ENCODE data around the gene FNIP2. TPM values are rescaled to one million over a fixed set of nuclear protein-coding genes. Genes with fewer than 3 reads are reported as not detected.

Gene FNIP2
- total RNA-seq, 1 donor from 2014 or later = 21.4 TPM

DNA sequence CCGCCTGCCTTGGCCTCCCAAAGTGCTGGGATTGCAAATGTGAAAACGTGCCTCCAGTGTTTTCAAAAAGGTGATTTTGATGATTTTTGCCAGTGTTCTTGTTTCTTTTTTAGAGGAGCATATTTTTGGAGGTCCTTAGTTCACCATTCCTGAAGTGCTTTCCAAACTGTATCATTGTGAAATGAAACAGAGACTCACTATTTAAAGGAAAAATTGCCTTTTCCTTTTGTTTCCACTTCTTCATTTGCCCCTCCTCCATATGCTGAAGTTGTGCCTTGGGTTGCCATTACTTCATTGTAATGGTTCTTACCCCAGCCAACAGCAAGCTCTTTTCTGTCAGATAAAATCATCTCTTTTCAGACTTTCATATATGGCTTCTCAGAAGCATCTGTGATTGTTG is 164.4 kb downstream of the FNIP2 start:
- Histone ChIP-seq H3K4me3 (ENCODE audit: low read length in 3 of 3) (no peak overlapping the region), H3K9ac (ENCODE audit: low read depth in 1 of 3, low read length in 3 of 3) (no peak overlapping the region), H3K27me3 (ENCODE audit: control insufficient read depth in 3 of 3, insufficient read depth in 3 of 3, low read length in 3 of 3) (no peaks in the 10 kb centered on the region), H3K36me3 (ENCODE audit: control insufficient read depth in 3 of 3, insufficient read depth in 3 of 3, low read length in 3 of 3) (no peaks in the 10 kb centered on the region), H3K9me3 (ENCODE audit: control insufficient read depth in 3 of 3, low read length in 3 of 3) (no peaks in the 10 kb centered on the region), H3K4me1 (ENCODE audit: control insufficient read depth in 3 of 3, insufficient read depth in 3 of 3, low read length in 3 of 3) (no peaks in the 10 kb centered on the region), H3K27ac (ENCODE audit: low read depth, low read length) (no peak overlapping the region)

- no peaks in the 10 kb centered on the region for H3K27me3 ChIP-seq (ENCODE audit: control insufficient read depth in 3 of 3, insufficient read depth in 3 of 3, low read length in 3 of 3)
- no peak overlapping the region for H3K9ac ChIP-seq (ENCODE audit: low read depth in 1 of 3, low read length in 3 of 3)
- no peaks in the 10 kb centered on the region for H3K4me1 ChIP-seq (ENCODE audit: control insufficient read depth in 3 of 3, insufficient read depth in 3 of 3, low read length in 3 of 3)
- H3K36me3 ChIP-seq (ENCODE audit: control insufficient read depth in 3 of 3, insufficient read depth in 3 of 3, low read length in 3 of 3) = no peaks in the 10 kb centered on the region
- no peaks in the 10 kb centered on the region for H3K9me3 ChIP-seq (ENCODE audit: control insufficient read depth in 3 of 3, low read length in 3 of 3)
- no peak overlapping the region for H3K4me3 ChIP-seq (ENCODE audit: low read length in 3 of 3)
- no peak overlapping the region for H3K27ac ChIP-seq (ENCODE audit: low read depth, low read length)
These were observed 166.3 kb downstream of the FNIP2 start for GRCh38 chr4:158934996-158935669.

- Histone ChIP-seq H3K9ac (ENCODE audit: low read depth in 1 of 3, low read length in 3 of 3) (no peak overlapping the region), H3K36me3 (ENCODE audit: control insufficient read depth in 3 of 3, insufficient read depth in 3 of 3, low read length in 3 of 3) (no peaks in the 10 kb centered on the region), H3K4me1 (ENCODE audit: control insufficient read depth in 3 of 3, insufficient read depth in 3 of 3, low read length in 3 of 3) (no peaks in the 10 kb centered on the region), H3K27me3 (ENCODE audit: control insufficient read depth in 3 of 3, insufficient read depth in 3 of 3, low read length in 3 of 3) (no peaks in the 10 kb centered on the region), H3K4me3 (ENCODE audit: low read length in 3 of 3) (no peak overlapping the region), H3K9me3 (ENCODE audit: control insufficient read depth in 3 of 3, low read length in 3 of 3) (no peaks in the 10 kb centered on the region), H3K27ac (ENCODE audit: low read depth, low read length) (no peak overlapping the region)
These were observed 167.4 kb downstream of the FNIP2 start for GRCh38 chr4:158936238-158936637.

DNA sequence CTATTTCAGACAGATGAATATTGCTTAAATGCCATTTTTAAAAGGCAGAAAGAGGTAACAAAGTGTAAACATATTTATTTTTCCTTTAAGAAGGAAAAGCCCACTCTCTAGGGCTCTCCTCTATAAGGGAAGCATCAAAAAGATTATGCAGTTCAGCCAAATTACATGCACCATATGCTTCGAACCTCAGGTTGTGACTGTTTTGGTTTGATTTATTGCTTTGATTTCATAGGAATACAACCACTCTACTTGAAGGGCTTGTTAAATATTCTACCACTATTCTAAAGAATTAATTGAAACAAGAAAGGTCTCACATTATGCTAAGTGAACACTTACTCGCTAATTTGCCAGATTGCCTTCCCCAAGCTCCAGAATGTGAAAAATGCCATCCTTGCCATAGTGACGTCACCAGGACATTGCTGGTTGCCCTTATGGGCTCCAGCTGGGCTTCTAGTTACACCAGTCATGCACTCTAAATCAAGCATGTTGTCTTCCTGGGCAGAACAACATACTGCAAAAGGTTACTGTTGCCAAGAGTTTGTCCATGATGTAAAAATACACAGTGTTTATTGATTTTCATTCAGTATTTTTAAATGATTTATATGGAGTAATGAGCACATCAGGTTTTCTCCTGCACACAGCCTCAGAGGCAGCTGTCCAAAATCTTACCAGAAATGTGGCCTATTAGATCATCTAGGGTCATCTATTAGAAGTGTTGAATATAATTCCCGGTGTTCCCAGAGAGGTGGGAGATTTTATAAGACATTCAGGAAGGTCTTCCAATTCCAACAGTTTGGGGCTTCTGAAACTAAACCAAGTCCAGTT is 169.6 kb downstream of the FNIP2 start:
- Histone ChIP-seq H3K9me3 (ENCODE audit: control insufficient read depth in 3 of 3, low read length in 3 of 3) (no peaks in the 10 kb centered on the region), H3K27me3 (ENCODE audit: control insufficient read depth in 3 of 3, insufficient read depth in 3 of 3, low read length in 3 of 3) (no peaks in the 10 kb centered on the region), H3K9ac (ENCODE audit: low read depth in 1 of 3, low read length in 3 of 3) (no peak overlapping the region), H3K4me1 (ENCODE audit: control insufficient read depth in 3 of 3, insufficient read depth in 3 of 3, low read length in 3 of 3) (no peaks in the 10 kb centered on the region), H3K36me3 (ENCODE audit: control insufficient read depth in 3 of 3, insufficient read depth in 3 of 3, low read length in 3 of 3) (no peaks in the 10 kb centered on the region), H3K27ac (ENCODE audit: low read depth, low read length) (no peak overlapping the region), H3K4me3 (ENCODE audit: low read length in 3 of 3) (no peak overlapping the region)

DNA sequence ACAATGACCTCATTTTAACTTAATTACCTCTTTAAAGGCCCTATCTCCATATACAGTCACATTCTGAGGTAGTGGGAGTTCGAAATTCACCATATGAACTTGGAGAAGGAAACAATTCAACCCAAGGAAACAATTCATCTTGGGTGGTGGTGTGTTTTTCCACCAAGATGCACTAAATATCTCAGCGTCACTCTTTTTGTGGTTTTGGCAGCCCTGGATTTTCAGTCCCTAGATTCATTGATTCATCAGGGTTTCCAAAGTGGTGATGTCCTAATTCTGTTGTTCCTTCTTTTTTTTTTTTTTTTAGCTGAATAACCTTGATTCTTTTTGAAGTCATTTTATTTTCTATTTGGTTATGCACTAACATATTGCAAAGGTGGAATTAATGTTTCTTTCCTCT is 171.4 kb downstream of the FNIP2 start:
- H3K9me3 ChIP-seq (ENCODE audit: control insufficient read depth in 3 of 3, low read length in 3 of 3) = no peaks in the 10 kb centered on the region

GRCh38 chr4:158941321-158941720 is 172.5 kb downstream of the FNIP2 start:
- Histone ChIP-seq H3K27me3 (ENCODE audit: control insufficient read depth in 3 of 3, insufficient read depth in 3 of 3, low read length in 3 of 3) (no peaks in the 10 kb centered on the region), H3K9ac (ENCODE audit: low read depth in 1 of 3, low read length in 3 of 3) (no peak overlapping the region), H3K27ac (ENCODE audit: low read depth, low read length) (no peak overlapping the region), H3K9me3 (ENCODE audit: control insufficient read depth in 3 of 3, low read length in 3 of 3) (no peaks in the 10 kb centered on the region), H3K36me3 (ENCODE audit: control insufficient read depth in 3 of 3, insufficient read depth in 3 of 3, low read length in 3 of 3) (no peaks in the 10 kb centered on the region), H3K4me3 (ENCODE audit: low read length in 3 of 3) (no peak overlapping the region), H3K4me1 (ENCODE audit: control insufficient read depth in 3 of 3, insufficient read depth in 3 of 3, low read length in 3 of 3) (no peaks in the 10 kb centered on the region)

More for the DNA sequence above, 171.4 kb downstream of the FNIP2 start:
- Histone ChIP-seq H3K27me3 (ENCODE audit: control insufficient read depth in 3 of 3, insufficient read depth in 3 of 3, low read length in 3 of 3) (no peaks in the 10 kb centered on the region), H3K27ac (ENCODE audit: low read depth, low read length) (no peak overlapping the region), H3K4me3 (ENCODE audit: low read length in 3 of 3) (no peak overlapping the region), H3K36me3 (ENCODE audit: control insufficient read depth in 3 of 3, insufficient read depth in 3 of 3, low read length in 3 of 3) (no peaks in the 10 kb centered on the region), H3K4me1 (ENCODE audit: control insufficient read depth in 3 of 3, insufficient read depth in 3 of 3, low read length in 3 of 3) (no peaks in the 10 kb centered on the region), H3K9ac (ENCODE audit: low read depth in 1 of 3, low read length in 3 of 3) (no peak overlapping the region)

DNA sequence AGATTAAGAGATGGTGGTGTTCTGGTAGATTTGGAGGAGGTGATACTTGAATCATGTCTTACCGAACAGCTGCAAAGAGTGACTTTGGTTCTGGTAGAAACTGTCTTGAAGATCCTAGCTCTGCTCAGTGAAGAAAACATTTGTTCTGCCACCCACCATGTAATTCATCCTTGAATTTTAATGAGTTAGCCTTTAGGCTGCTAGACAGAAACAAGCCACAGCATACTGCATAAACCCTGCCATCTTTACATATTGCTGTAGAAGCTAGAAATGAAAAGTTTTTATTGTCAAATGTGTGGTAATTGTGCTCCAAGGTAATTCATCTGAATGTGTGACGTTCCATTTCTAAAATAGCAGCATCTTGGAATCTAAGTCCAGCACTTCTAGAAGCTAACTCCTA is 173.1 kb downstream of the FNIP2 start:
- H3K4me3 ChIP-seq (ENCODE audit: low read length in 3 of 3) = no peak overlapping the region
- H3K9me3 ChIP-seq (ENCODE audit: control insufficient read depth in 3 of 3, low read length in 3 of 3) = no peaks in the 10 kb centered on the region
- no peak overlapping the region for H3K9ac ChIP-seq (ENCODE audit: low read depth in 1 of 3, low read length in 3 of 3)
- H3K27me3 ChIP-seq (ENCODE audit: control insufficient read depth in 3 of 3, insufficient read depth in 3 of 3, low read length in 3 of 3) = no peaks in the 10 kb centered on the region
- H3K4me1 ChIP-seq (ENCODE audit: control insufficient read depth in 3 of 3, insufficient read depth in 3 of 3, low read length in 3 of 3) = no peaks in the 10 kb centered on the region
- no peak overlapping the region for H3K27ac ChIP-seq (ENCODE audit: low read depth, low read length)
- no peaks in the 10 kb centered on the region for H3K36me3 ChIP-seq (ENCODE audit: control insufficient read depth in 3 of 3, insufficient read depth in 3 of 3, low read length in 3 of 3)

GRCh38 chr4:158945529-158946108 is 176.8 kb downstream of the FNIP2 start:
- Histone ChIP-seq H3K4me3 (ENCODE audit: low read length in 3 of 3) (no peak overlapping the region), H3K27me3 (ENCODE audit: control insufficient read depth in 3 of 3, insufficient read depth in 3 of 3, low read length in 3 of 3) (no peaks in the 10 kb centered on the region), H3K36me3 (ENCODE audit: control insufficient read depth in 3 of 3, insufficient read depth in 3 of 3, low read length in 3 of 3) (no peaks in the 10 kb centered on the region), H3K27ac (ENCODE audit: low read depth, low read length) (no peak overlapping the region), H3K4me1 (ENCODE audit: control insufficient read depth in 3 of 3, insufficient read depth in 3 of 3, low read length in 3 of 3) (no peaks in the 10 kb centered on the region), H3K9me3 (ENCODE audit: control insufficient read depth in 3 of 3, low read length in 3 of 3) (no peaks in the 10 kb centered on the region), H3K9ac (ENCODE audit: low read depth in 1 of 3, low read length in 3 of 3) (no peak overlapping the region)

DNA sequence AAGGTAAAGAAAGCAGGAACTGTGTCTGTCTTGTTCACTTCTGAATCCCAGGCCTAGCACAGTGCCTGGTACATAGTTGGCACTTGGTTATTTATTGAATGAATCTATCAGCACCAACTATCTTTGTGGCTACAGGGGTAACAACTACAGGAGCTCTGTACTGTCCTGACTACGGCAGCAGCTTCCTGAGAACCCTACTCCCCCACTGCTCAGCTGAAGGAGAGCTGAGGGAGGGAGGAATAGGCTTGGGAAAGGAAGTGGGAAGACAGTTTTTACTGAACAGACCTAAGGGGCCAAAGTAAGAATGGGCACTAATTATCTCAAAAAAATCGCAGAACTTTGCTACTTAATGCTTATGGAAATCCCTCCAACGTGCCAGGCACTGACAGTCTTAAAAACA is 178.0 kb downstream of the FNIP2 start:
- Histone ChIP-seq H3K27ac (ENCODE audit: low read depth, low read length) (no peak overlapping the region), H3K4me1 (ENCODE audit: control insufficient read depth in 3 of 3, insufficient read depth in 3 of 3, low read length in 3 of 3) (no peaks in the 10 kb centered on the region), H3K36me3 (ENCODE audit: control insufficient read depth in 3 of 3, insufficient read depth in 3 of 3, low read length in 3 of 3) (no peaks in the 10 kb centered on the region), H3K4me3 (ENCODE audit: low read length in 3 of 3) (no peak overlapping the region), H3K9ac (ENCODE audit: low read depth in 1 of 3, low read length in 3 of 3) (no peak overlapping the region), H3K9me3 (ENCODE audit: control insufficient read depth in 3 of 3, low read length in 3 of 3) (no peaks in the 10 kb centered on the region), H3K27me3 (ENCODE audit: control insufficient read depth in 3 of 3, insufficient read depth in 3 of 3, low read length in 3 of 3) (no peaks in the 10 kb centered on the region)

GRCh38 chr4:158948071-158948470 is 179.2 kb downstream of the FNIP2 start:
- no peak overlapping the region for H3K27ac ChIP-seq (ENCODE audit: low read depth, low read length)
- H3K4me3 ChIP-seq (ENCODE audit: low read length in 3 of 3) = no peak overlapping the region
- no peaks in the 10 kb centered on the region for H3K4me1 ChIP-seq (ENCODE audit: control insufficient read depth in 3 of 3, insufficient read depth in 3 of 3, low read length in 3 of 3)
- H3K9me3 ChIP-seq (ENCODE audit: control insufficient read depth in 3 of 3, low read length in 3 of 3) = peaks cover 0 to 4% (median 0%) of the 10 kb centered on the region in 3 donors
- no peak overlapping the region for H3K9ac ChIP-seq (ENCODE audit: low read depth in 1 of 3, low read length in 3 of 3)
- H3K36me3 ChIP-seq (ENCODE audit: control insufficient read depth in 3 of 3, insufficient read depth in 3 of 3, low read length in 3 of 3) = no peaks in the 10 kb centered on the region
- H3K27me3 ChIP-seq (ENCODE audit: control insufficient read depth in 3 of 3, insufficient read depth in 3 of 3, low read length in 3 of 3) = no peaks in the 10 kb centered on the region
